IPS DF 19.7 (cell line): ENCODE results near the gene PUDP.

Source experiments
- DNase-seq: peaks from one replicate; pipeline ENCODE4 v3.0.0-alpha.2; 2013; ENCODE audit warnings: low read depth, low spot score

Gene PUDP

GRCh38 chrX:7074148-7074907 lies 73.6 kb downstream of the PUDP start:
- no peak for DNase-seq

GRCh38 chrX:7073336-7073735 lies 74.6 kb downstream of the PUDP start:
- no peak for DNase-seq

- no peak for DNase-seq
Observed at GRCh38 chrX:7072856-7073255, 75.1 kb downstream of the PUDP start.

GRCh38 chrX:7071390-7071789 lies 76.6 kb downstream of the PUDP start:
- DNase-seq = no peak

- no peak for DNase-seq
Observed at GRCh38 chrX:7069556-7069955, 78.4 kb downstream of the PUDP start.

- no peak for DNase-seq
Observed at GRCh38 chrX:7068939-7069367, 79.0 kb downstream of the PUDP start.

- no peak for DNase-seq
Observed at GRCh38 chrX:7067256-7067655, 80.7 kb downstream of the PUDP start.

GRCh38 chrX:7065473-7065872 lies 82.5 kb downstream of the PUDP start:
- no peak for DNase-seq

GRCh38 chrX:7062903-7063302 lies 85.0 kb downstream of the PUDP start:
- DNase-seq = no peak

- no peak for DNase-seq
Observed at GRCh38 chrX:7062276-7062675, 85.7 kb downstream of the PUDP start.

- no peak for DNase-seq
Observed at GRCh38 chrX:7061429-7061828, 86.5 kb downstream of the PUDP start.

GRCh38 chrX:7060444-7060843 lies 87.5 kb downstream of the PUDP start:
- DNase-seq = no peak

- DNase-seq = no peak
Observed at GRCh38 chrX:7059859-7060258, 88.1 kb downstream of the PUDP start.

GRCh38 chrX:7059214-7059838 lies 88.6 kb downstream of the PUDP start:
- no peak for DNase-seq

GRCh38 chrX:7055386-7056137 lies 92.4 kb downstream of the PUDP start:
- no peak for DNase-seq

- DNase-seq = no peak
Observed at GRCh38 chrX:7054219-7055216, 93.4 kb downstream of the PUDP start.

- no peak for DNase-seq
Observed at GRCh38 chrX:7052541-7052940, 95.4 kb downstream of the PUDP start.

GRCh38 chrX:7050271-7050670 lies 97.7 kb downstream of the PUDP start:
- no peak for DNase-seq

GRCh38 chrX:7047951-7048350 lies 100.0 kb downstream of the PUDP start:
- no peak for DNase-seq

GRCh38 chrX:7045238-7045955 lies 102.6 kb downstream of the PUDP start:
- DNase-seq = no peak
